ENCODE data around the gene DLAT.

GRCh38 chr11:112085822-112086421 is 60.7 kb downstream of the DLAT start:
- TF ChIP-seq CTCF (IDR thresholded peaks at IDR 0.05) (no peak), POLR2AphosphoS5 (IDR thresholded peaks at IDR 0.05) (no peak)
